ENCODE measurements around the gene DPYSL5. TPM values are rescaled to one million over a fixed set of nuclear protein-coding genes. Genes with fewer than 3 reads are reported as not detected.

The DPYSL5 gene
- total RNA-seq, 1 donor from 2014 or later = 2.9 TPM

DNA sequence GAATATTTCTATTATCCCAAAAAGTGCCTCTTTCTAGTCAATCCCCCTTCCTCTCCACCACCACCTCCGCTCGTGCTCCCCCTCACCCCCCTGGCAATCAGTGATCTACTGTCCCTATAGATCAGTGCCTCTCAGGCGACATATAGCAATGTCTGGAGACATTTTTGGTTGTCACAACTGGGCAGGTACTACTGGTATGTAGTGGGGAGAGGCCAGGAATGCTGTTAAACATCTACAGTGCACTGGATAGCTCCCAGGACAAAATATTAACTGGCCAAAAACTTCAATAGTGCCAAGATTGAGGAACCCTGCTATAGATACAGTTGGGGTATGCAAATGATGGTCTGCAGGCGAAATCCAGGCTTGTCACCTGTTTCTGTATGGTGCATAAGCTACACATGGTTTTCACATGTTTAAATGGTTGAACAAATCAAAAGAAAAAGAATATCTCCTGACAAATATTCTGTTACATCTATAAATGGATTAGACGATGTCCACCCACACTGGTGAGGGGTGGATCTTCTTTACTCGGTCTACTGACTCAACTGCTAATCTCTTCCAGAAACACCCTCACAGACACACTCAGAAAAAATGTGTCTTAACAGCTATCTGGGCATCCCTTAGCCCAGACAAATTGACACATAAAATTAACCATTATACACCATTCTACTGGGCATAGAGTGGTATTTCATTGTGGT is 25.5 kb downstream of the DPYSL5 start:
- H3K36me3 ChIP-seq (ENCODE audit: insufficient read depth, low read length) = no peaks in the 10 kb centered on the region
- H3K9me3 Mint-ChIP-seq (ENCODE audit: unreplicated experiment) = no peaks in the 10 kb centered on the region
- peaks cover 11% of the 10 kb centered on the region for H3K27me3 Mint-ChIP-seq (ENCODE audit: low read depth, unreplicated experiment)
- no peak for FAIRE-seq
- peaks cover 6% of the 10 kb centered on the region for H3K27me3 ChIP-seq (ENCODE audit: insufficient read depth, low read length)
- no peak overlapping the region for H3K4me2 ChIP-seq (ENCODE audit: low read length)
- H3K9me3 ChIP-seq (ENCODE audit: insufficient read depth, low read depth, low read length) = no peaks in the 10 kb centered on the region
- H3K4me3 Mint-ChIP-seq (ENCODE audit: unreplicated experiment) = no peak overlapping the region
- H3K27ac ChIP-seq (ENCODE audit: low read depth, low read length) = no peak overlapping the region
- H4K20me1 ChIP-seq (ENCODE audit: insufficient read depth, low read length) = no peaks in the 10 kb centered on the region
- no peak overlapping the region for H3K9ac ChIP-seq (ENCODE audit: low read length)
- TF ChIP-seq, protein P1, sequence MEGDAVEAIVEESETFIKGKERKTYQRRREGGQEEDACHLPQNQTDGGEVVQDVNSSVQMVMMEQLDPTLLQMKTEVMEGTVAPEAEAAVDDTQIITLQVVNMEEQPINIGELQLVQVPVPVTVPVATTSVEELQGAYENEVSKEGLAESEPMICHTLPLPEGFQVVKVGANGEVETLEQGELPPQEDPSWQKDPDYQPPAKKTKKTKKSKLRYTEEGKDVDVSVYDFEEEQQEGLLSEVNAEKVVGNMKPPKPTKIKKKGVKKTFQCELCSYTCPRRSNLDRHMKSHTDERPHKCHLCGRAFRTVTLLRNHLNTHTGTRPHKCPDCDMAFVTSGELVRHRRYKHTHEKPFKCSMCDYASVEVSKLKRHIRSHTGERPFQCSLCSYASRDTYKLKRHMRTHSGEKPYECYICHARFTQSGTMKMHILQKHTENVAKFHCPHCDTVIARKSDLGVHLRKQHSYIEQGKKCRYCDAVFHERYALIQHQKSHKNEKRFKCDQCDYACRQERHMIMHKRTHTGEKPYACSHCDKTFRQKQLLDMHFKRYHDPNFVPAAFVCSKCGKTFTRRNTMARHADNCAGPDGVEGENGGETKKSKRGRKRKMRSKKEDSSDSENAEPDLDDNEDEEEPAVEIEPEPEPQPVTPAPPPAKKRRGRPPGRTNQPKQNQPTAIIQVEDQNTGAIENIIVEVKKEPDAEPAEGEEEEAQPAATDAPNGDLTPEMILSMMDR (IDR thresholded peaks at IDR 0.05; ENCODE audit: insufficient read depth, low read depth, low read length) = no peak
- no peak for TF ChIP-seq EZH2 (IDR thresholded peaks at IDR 0.05; ENCODE audit: insufficient read depth, low read length)
- no peaks in the 10 kb centered on the region for H3K4me1 ChIP-seq (ENCODE audit: insufficient read depth, low read length)
- H3K36me3 Mint-ChIP-seq (ENCODE audit: low read depth, unreplicated experiment) = no peaks in the 10 kb centered on the region
- no peaks in the 10 kb centered on the region for H3K4me1 Mint-ChIP-seq (ENCODE audit: low read depth, unreplicated experiment)
- H2AFZ ChIP-seq (ENCODE audit: low read depth, low read length) = no peak overlapping the region
- no peak overlapping the region for H3K4me3 ChIP-seq (ENCODE audit: insufficient read depth, low read depth, low read length)
- no peak overlapping the region for H3K27ac Mint-ChIP-seq (ENCODE audit: unreplicated experiment)
- no peak for DNase-seq (ENCODE audit: low read depth)
- H3K79me2 ChIP-seq (ENCODE audit: insufficient read depth, low read length) = no peaks in the 10 kb centered on the region

DNA sequence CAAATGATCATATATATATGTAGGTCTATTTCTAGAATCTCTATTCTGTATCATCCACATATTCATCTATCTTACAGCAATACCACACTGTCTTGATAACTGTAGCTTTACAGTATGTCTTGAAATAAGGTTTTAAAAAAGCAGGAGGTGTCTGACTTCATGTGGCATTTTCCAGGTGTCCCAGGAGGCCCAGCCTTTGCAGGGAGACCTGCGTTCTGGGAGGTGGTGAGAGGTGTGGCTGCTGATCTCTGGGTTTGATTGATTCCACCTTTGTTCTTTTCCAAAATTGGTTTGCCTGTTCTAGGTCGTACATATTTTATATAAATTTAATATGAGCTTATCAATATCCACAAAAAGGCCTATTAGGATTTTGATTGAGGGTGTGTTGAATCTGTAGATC is 26.6 kb downstream of the DPYSL5 start:
- Histone ChIP-seq H3K36me3 (ENCODE audit: insufficient read depth, low read length) (no peaks in the 10 kb centered on the region), H3K79me2 (ENCODE audit: insufficient read depth, low read length) (no peaks in the 10 kb centered on the region), H3K27me3 (ENCODE audit: insufficient read depth, low read length) (peaks cover 9% of the 10 kb centered on the region), H3K4me1 (ENCODE audit: insufficient read depth, low read length) (no peaks in the 10 kb centered on the region), H3K4me3 (ENCODE audit: insufficient read depth, low read depth, low read length) (no peak overlapping the region), H3K4me2 (ENCODE audit: low read length) (no peak overlapping the region), H3K9ac (ENCODE audit: low read length) (no peak overlapping the region), H3K27ac (ENCODE audit: low read depth, low read length) (no peak overlapping the region), H2AFZ (ENCODE audit: low read depth, low read length) (no peak overlapping the region), H4K20me1 (ENCODE audit: insufficient read depth, low read length) (no peaks in the 10 kb centered on the region), H3K9me3 (ENCODE audit: insufficient read depth, low read depth, low read length) (no peaks in the 10 kb centered on the region)
- Mint-ChIP-seq H3K4me1 (ENCODE audit: low read depth, unreplicated experiment) (no peaks in the 10 kb centered on the region), H3K27ac (ENCODE audit: unreplicated experiment) (no peak overlapping the region), H3K36me3 (ENCODE audit: low read depth, unreplicated experiment) (no peaks in the 10 kb centered on the region), H3K4me3 (ENCODE audit: unreplicated experiment) (no peak overlapping the region), H3K9me3 (ENCODE audit: unreplicated experiment) (no peaks in the 10 kb centered on the region), H3K27me3 (ENCODE audit: low read depth, unreplicated experiment) (peaks cover 17% of the 10 kb centered on the region)
- FAIRE-seq (no peak), DNase-seq (ENCODE audit: low read depth) (no peak)
- TF ChIP-seq, protein P1 (IDR thresholded peaks at IDR 0.05; ENCODE audit: insufficient read depth, low read depth, low read length) = no peak
- TF ChIP-seq EZH2 (IDR thresholded peaks at IDR 0.05; ENCODE audit: insufficient read depth, low read length) = no peak

DNA sequence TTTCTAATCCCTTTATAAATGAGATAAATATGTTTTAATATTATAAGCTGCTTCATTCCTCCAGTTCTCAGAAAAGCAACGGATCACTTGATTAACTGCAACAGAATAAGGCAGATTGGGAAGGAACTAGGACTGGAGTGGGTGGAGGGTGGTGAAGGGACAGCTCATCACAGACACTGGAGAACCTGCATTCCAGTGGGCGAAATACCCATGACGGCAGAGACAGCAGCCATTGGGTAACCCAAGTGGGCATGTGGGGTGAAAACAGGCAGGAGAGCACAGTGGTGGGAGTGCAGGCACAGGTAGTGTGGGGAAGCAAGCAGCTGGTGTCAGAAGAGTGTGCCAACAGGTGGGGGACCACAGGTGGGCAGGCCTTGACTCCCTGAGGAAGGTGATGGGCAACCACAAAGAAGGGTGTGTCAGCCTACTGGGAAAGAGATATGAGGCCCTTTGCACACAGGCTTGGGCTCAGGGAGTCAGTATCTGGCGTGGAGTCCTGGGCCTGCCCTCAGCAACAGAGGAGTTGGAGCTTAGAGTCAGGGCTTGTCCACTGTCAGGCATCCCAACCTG is 27.2 kb downstream of the DPYSL5 start:
- H4K20me1 ChIP-seq (ENCODE audit: insufficient read depth, low read length) = no peaks in the 10 kb centered on the region
- no peaks in the 10 kb centered on the region for H3K9me3 Mint-ChIP-seq (ENCODE audit: unreplicated experiment)
- no peak overlapping the region for H3K9ac ChIP-seq (ENCODE audit: low read length)
- no peaks in the 10 kb centered on the region for H3K79me2 ChIP-seq (ENCODE audit: insufficient read depth, low read length)
- no peaks in the 10 kb centered on the region for H3K4me1 ChIP-seq (ENCODE audit: insufficient read depth, low read length)
- no peaks in the 10 kb centered on the region for H3K4me1 Mint-ChIP-seq (ENCODE audit: low read depth, unreplicated experiment)
- H3K36me3 ChIP-seq (ENCODE audit: insufficient read depth, low read length) = no peaks in the 10 kb centered on the region
- H3K27ac Mint-ChIP-seq (ENCODE audit: unreplicated experiment) = no peak overlapping the region
- no peak overlapping the region for H3K4me3 ChIP-seq (ENCODE audit: insufficient read depth, low read depth, low read length)
- DNase-seq (ENCODE audit: low read depth) (no peak), FAIRE-seq (no peak)
- TF ChIP-seq EZH2 (IDR thresholded peaks at IDR 0.05; ENCODE audit: insufficient read depth, low read length) = no peak
- TF ChIP-seq, protein P1 (IDR thresholded peaks at IDR 0.05; ENCODE audit: insufficient read depth, low read depth, low read length) = no peak
- H2AFZ ChIP-seq (ENCODE audit: low read depth, low read length) = no peak overlapping the region
- H3K9me3 ChIP-seq (ENCODE audit: insufficient read depth, low read depth, low read length) = no peaks in the 10 kb centered on the region
- no peak overlapping the region for H3K4me3 Mint-ChIP-seq (ENCODE audit: unreplicated experiment)
- peaks cover 9% of the 10 kb centered on the region for H3K27me3 ChIP-seq (ENCODE audit: insufficient read depth, low read length)
- peaks cover 20% of the 10 kb centered on the region for H3K27me3 Mint-ChIP-seq (ENCODE audit: low read depth, unreplicated experiment)
- no peak overlapping the region for H3K4me2 ChIP-seq (ENCODE audit: low read length)
- H3K36me3 Mint-ChIP-seq (ENCODE audit: low read depth, unreplicated experiment) = no peaks in the 10 kb centered on the region
- no peak overlapping the region for H3K27ac ChIP-seq (ENCODE audit: low read depth, low read length)

All from astrocyte (in vitro differentiated cells and primary cell).